WTC11 (cell line): ENCODE results near the gene TRIP12. TPM values are rescaled to one million over a fixed set of nuclear protein-coding genes. Genes with fewer than 3 reads are reported as not detected.

Experiments
- ATAC-seq: fragments of 200-7000 bp; cut with Tn5 transposase; 2 replicates; pipeline ENCODE4 v1.10.0; 2021; ENCODE audit warnings: mild to moderate bottlenecking, moderate library complexity
- CTCF ChIA-PET: fragments of 300-600 bp; sonication (Branson Sonifier 250); formaldehyde crosslinking; loops from one replicate; lab custom pipeline; 2021; ENCODE audit warnings: antibody characterized with exemption; lab: Charles Lee
- POLR2A ChIA-PET: fragments of 350-600 bp; sonication (Branson Sonifier 250); formaldehyde crosslinking; loops from one replicate; lab custom pipeline; 2021; ENCODE audit warnings: antibody characterized with exemption; lab: Charles Lee
- DNase-seq: peaks from one replicate; pipeline ENCODE4 v3.0.0; 2021; ENCODE audit warnings: low spot score
- H3K27ac Mint-ChIP-seq: 2 replicates; pipeline ENCODE4 v1.8.0; 2021; ENCODE audit warnings: mixed read lengths
- H3K27me3 Mint-ChIP-seq: 2 replicates; pipeline ENCODE4 v1.8.0; 2021; ENCODE audit warnings: low read depth, mild to moderate bottlenecking, moderate library complexity, mixed read lengths
- H3K36me3 Mint-ChIP-seq: 2 replicates; pipeline ENCODE4 v1.8.0; 2021; ENCODE audit warnings: mixed read lengths
- H3K4me1 Mint-ChIP-seq: 2 replicates; pipeline ENCODE4 v1.8.0; 2022; ENCODE audit warnings: mixed read lengths
- H3K4me3 Mint-ChIP-seq: 2 replicates; pipeline ENCODE4 v1.8.0; 2021; ENCODE audit warnings: mild to moderate bottlenecking, moderate library complexity, mixed read lengths
- H3K9me3 Mint-ChIP-seq: 2 replicates; pipeline ENCODE4 v1.8.0; 2021; ENCODE audit warnings: mixed read lengths
- ARID4B ChIP-seq: sonication (generic); formaldehyde crosslinking; IDR thresholded peaks from 2 replicates; pipeline ENCODE4 v1.8.0; 2023; ENCODE audit warnings: missing genetic modification reagents, mild to moderate bottlenecking, borderline replicate concordance
- ATF1 ChIP-seq: sonication (generic); formaldehyde crosslinking; IDR thresholded peaks from 2 replicates; pipeline ENCODE4 v1.8.1; 2023; ENCODE audit warnings: mild to moderate bottlenecking, moderate library complexity, missing genetic modification reagents
- ELF4 ChIP-seq: sonication (generic); formaldehyde crosslinking; IDR thresholded peaks from 2 replicates; pipeline ENCODE4 v1.8.1; 2022; ENCODE audit warnings: low read depth, mild to moderate bottlenecking, moderate library complexity, missing genetic modification reagents
- FOXJ3 ChIP-seq: sonication (generic); formaldehyde crosslinking; IDR thresholded peaks from 2 replicates; pipeline ENCODE4 v1.9.0; 2021; ENCODE audit warnings: missing genetic modification reagents, mild to moderate bottlenecking, borderline replicate concordance
- FOXP1 ChIP-seq: sonication (generic); formaldehyde crosslinking; IDR thresholded peaks from 2 replicates; pipeline ENCODE4 v1.8.0; 2022; ENCODE audit warnings: missing genetic modification reagents, mild to moderate bottlenecking, moderate library complexity, borderline replicate concordance
- MXD4 ChIP-seq: fragments of 250-450 bp; sonication (Bioruptor Pico); IDR thresholded peaks from 2 replicates; pipeline ENCODE4 v1.8.0; 2021; ENCODE audit warnings: mild to moderate bottlenecking, moderate library complexity, borderline replicate concordance
- MYBL2 ChIP-seq: sonication (generic); formaldehyde crosslinking; IDR thresholded peaks from 2 replicates; pipeline ENCODE4 v1.8.1; 2023; ENCODE audit warnings: mild to moderate bottlenecking, moderate library complexity, missing genetic modification reagents
- NFATC4 ChIP-seq: fragments of 250-450 bp; sonication (Bioruptor Pico); IDR thresholded peaks from 2 replicates; pipeline ENCODE4 v1.9.0; 2021; ENCODE audit warnings: mild to moderate bottlenecking
- NR1H2 ChIP-seq: sonication (generic); formaldehyde crosslinking; IDR thresholded peaks from 2 replicates; pipeline ENCODE4 v1.9.0; 2021; ENCODE audit warnings: mild to moderate bottlenecking, moderate library complexity, missing genetic modification reagents
- PREB ChIP-seq: sonication (generic); formaldehyde crosslinking; IDR thresholded peaks from 2 replicates; pipeline ENCODE4 v1.8.1; 2022; ENCODE audit warnings: mild to moderate bottlenecking, missing genetic modification reagents, moderate library complexity, borderline replicate concordance
- PRRX2 ChIP-seq: fragments of 250-450 bp; sonication (Bioruptor Pico); IDR thresholded peaks from 2 replicates; pipeline ENCODE4 v1.8.0; 2021; ENCODE audit warnings: mild to moderate bottlenecking
- SOX15 ChIP-seq: fragments of 250-450 bp; sonication (Bioruptor Pico); IDR thresholded peaks from 2 replicates; pipeline ENCODE4 v1.9.0; 2021; ENCODE audit warnings: mild to moderate bottlenecking
- ZBTB21 ChIP-seq: sonication (generic); formaldehyde crosslinking; IDR thresholded peaks from 2 replicates; pipeline ENCODE4 v1.8.1; 2023; ENCODE audit warnings: mild to moderate bottlenecking, missing genetic modification reagents, borderline replicate concordance
- ZNF263 ChIP-seq: sonication (generic); formaldehyde crosslinking; IDR thresholded peaks from 2 replicates; pipeline ENCODE4 v1.8.1; 2022; ENCODE audit warnings: low read depth, mild to moderate bottlenecking, moderate library complexity, missing genetic modification reagents
- ZNF396 ChIP-seq: fragments of 250-450 bp; sonication (Bioruptor Pico); IDR thresholded peaks from 2 replicates; pipeline ENCODE4 v1.8.0; 2021; ENCODE audit warnings: mild to moderate bottlenecking, moderate library complexity, borderline replicate concordance
- total RNA-seq: library from RNA; stranded (reverse); gene quantifications from 3 replicates; pipeline ENCODE4 v1.2.3, GENCODE V29; 2021
- TF ChIP-seq, protein P1 (sequence below): sonication (generic); formaldehyde crosslinking; IDR thresholded peaks from 2 replicates; pipeline ENCODE4 v1.8.1; 2023; ENCODE audit warnings: mild to moderate bottlenecking, missing genetic modification reagents, moderate library complexity
- TF ChIP-seq, protein P2 (sequence below): sonication (generic); formaldehyde crosslinking; IDR thresholded peaks from 2 replicates; pipeline ENCODE4 v1.8.0; 2022; ENCODE audit warnings: missing genetic modification reagents
- TF ChIP-seq, protein P3 (sequence below): sonication (generic); formaldehyde crosslinking; IDR thresholded peaks from 2 replicates; pipeline ENCODE4 v1.8.1; 2022; ENCODE audit warnings: mild to moderate bottlenecking, moderate library complexity, missing genetic modification reagents
- TF ChIP-seq, protein P4 (sequence below): sonication (generic); formaldehyde crosslinking; IDR thresholded peaks from 2 replicates; pipeline ENCODE4 v1.8.1; 2022; ENCODE audit warnings: low read depth, mild to moderate bottlenecking, moderate library complexity, missing genetic modification reagents, borderline replicate concordance

The TRIP12 gene
- total RNA-seq, 1 experiment from 2014 or later, result 149 TPM

- Mint-ChIP-seq H3K4me1 (peaks cover 57% of the 10 kb centered on the region), H3K4me3 (no peak overlapping the region), H3K9me3 (no peaks in the 10 kb centered on the region), H3K27ac (peak overlapping the region; percentile 55; the same call in 1 of the 2 replicates), H3K27me3 (no peaks in the 10 kb centered on the region), H3K36me3 (peaks cover 31% of the 10 kb centered on the region)
- POLR2A ChIA-PET, result no interaction called here
- TF ChIP-seq ATF1, result no peak
- no peak for TF ChIP-seq ZNF263 (CRISPR knock-in tag)
- no peak for TF ChIP-seq SOX15 (CRISPR knock-in tag)
- TF ChIP-seq NFATC4 (CRISPR knock-in tag), result no peak
- TF ChIP-seq ZBTB21 (CRISPR knock-in tag), result no peak
- TF ChIP-seq NR1H2 (CRISPR knock-in tag), result no peak
- TF ChIP-seq, protein P1, sequence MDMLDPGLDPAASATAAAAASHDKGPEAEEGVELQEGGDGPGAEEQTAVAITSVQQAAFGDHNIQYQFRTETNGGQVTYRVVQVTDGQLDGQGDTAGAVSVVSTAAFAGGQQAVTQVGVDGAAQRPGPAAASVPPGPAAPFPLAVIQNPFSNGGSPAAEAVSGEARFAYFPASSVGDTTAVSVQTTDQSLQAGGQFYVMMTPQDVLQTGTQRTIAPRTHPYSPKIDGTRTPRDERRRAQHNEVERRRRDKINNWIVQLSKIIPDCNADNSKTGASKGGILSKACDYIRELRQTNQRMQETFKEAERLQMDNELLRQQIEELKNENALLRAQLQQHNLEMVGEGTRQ (CRISPR knock-in tag), result no peak
- TF ChIP-seq, protein P2, sequence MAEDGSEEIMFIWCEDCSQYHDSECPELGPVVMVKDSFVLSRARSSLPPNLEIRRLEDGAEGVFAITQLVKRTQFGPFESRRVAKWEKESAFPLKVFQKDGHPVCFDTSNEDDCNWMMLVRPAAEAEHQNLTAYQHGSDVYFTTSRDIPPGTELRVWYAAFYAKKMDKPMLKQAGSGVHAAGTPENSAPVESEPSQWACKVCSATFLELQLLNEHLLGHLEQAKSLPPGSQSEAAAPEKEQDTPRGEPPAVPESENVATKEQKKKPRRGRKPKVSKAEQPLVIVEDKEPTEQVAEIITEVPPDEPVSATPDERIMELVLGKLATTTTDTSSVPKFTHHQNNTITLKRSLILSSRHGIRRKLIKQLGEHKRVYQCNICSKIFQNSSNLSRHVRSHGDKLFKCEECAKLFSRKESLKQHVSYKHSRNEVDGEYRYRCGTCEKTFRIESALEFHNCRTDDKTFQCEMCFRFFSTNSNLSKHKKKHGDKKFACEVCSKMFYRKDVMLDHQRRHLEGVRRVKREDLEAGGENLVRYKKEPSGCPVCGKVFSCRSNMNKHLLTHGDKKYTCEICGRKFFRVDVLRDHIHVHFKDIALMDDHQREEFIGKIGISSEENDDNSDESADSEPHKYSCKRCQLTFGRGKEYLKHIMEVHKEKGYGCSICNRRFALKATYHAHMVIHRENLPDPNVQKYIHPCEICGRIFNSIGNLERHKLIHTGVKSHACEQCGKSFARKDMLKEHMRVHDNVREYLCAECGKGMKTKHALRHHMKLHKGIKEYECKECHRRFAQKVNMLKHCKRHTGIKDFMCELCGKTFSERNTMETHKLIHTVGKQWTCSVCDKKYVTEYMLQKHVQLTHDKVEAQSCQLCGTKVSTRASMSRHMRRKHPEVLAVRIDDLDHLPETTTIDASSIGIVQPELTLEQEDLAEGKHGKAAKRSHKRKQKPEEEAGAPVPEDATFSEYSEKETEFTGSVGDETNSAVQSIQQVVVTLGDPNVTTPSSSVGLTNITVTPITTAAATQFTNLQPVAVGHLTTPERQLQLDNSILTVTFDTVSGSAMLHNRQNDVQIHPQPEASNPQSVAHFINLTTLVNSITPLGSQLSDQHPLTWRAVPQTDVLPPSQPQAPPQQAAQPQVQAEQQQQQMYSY, result no peak
- no peak for TF ChIP-seq FOXJ3 (CRISPR knock-in tag)
- TF ChIP-seq ARID4B, result no peak
- TF ChIP-seq FOXP1, result no peak
- TF ChIP-seq MYBL2, result no peak
- TF ChIP-seq, protein P3, sequence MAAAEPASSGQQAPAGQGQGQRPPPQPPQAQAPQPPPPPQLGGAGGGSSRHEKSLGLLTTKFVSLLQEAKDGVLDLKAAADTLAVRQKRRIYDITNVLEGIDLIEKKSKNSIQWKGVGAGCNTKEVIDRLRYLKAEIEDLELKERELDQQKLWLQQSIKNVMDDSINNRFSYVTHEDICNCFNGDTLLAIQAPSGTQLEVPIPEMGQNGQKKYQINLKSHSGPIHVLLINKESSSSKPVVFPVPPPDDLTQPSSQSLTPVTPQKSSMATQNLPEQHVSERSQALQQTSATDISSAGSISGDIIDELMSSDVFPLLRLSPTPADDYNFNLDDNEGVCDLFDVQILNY (CRISPR knock-in tag), result no peak
- no peak for TF ChIP-seq PRRX2 (CRISPR knock-in tag)
- no peak for TF ChIP-seq MXD4 (CRISPR knock-in tag)
- CTCF ChIA-PET, result interaction anchor here (2.4 kb wide), 1 partner anchor 17 kb away, joined by 7 read pairs; no protein-coding TSS in a partner anchor
- ATAC-seq (no peak), DNase-seq (no peak)
Observed at GRCh38 chr2:229779650-229780049, 142.2 kb downstream of the TRIP12 start.

DNA sequence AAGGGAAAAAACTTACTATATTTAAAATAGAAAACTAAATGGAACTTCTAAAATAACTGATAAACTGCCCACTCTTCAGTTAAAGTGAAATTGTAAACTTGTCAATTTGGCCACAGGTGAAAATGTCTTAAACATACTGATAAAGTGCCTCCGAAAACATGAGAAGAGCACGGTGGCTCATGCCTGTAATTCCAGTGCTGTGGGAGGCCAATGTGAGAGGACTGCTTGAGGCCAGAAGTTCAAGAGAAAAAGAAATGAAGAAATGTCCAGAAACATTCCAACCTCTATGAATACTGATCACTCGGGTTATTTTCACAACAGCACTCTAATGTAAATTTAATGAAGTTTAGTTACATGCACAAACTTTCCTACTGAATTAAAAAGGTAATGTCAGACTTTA is 144.1 kb downstream of the TRIP12 start:
- DNase-seq, result no peak
- H3K36me3 Mint-ChIP-seq, result peaks cover 36% of the 10 kb centered on the region
- H3K9me3 Mint-ChIP-seq, result no peaks in the 10 kb centered on the region
- H3K27ac Mint-ChIP-seq, result no peak overlapping the region
- peaks cover 72% of the 10 kb centered on the region for H3K4me1 Mint-ChIP-seq
- ChIA-PET CTCF (no interaction called here), POLR2A (no interaction called here)
- no peaks in the 10 kb centered on the region for H3K27me3 Mint-ChIP-seq
- no peak overlapping the region for H3K4me3 Mint-ChIP-seq
- ATAC-seq, result no peak
- TF ChIP-seq ELF4, result no peak
- TF ChIP-seq, protein P4, sequence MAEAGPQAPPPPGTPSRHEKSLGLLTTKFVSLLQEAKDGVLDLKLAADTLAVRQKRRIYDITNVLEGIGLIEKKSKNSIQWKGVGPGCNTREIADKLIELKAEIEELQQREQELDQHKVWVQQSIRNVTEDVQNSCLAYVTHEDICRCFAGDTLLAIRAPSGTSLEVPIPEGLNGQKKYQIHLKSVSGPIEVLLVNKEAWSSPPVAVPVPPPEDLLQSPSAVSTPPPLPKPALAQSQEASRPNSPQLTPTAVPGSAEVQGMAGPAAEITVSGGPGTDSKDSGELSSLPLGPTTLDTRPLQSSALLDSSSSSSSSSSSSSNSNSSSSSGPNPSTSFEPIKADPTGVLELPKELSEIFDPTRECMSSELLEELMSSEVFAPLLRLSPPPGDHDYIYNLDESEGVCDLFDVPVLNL (CRISPR knock-in tag), result no peak
- TF ChIP-seq, protein P2, result no peak
- TF ChIP-seq PREB (CRISPR knock-in tag), result no peak
- no peak for TF ChIP-seq ZNF396 (CRISPR knock-in tag)
